Hepatocyte (in vitro differentiated cells): ENCODE results near the gene MN1. TPM values are rescaled to one million over a fixed set of nuclear protein-coding genes. Genes with fewer than 3 reads are reported as not detected.

Experiments
- DNase-seq: peaks from one replicate; pipeline ENCODE4 v3.0.0-alpha.2; 2016; ENCODE audit warnings: low spot score
- H2AFZ ChIP-seq: fragments of 200-600 bp; sonication (generic); 2 replicates; pipeline ENCODE4 v1.6.0; 2016; ENCODE audit warnings: antibody characterized with exemption, mild to moderate bottlenecking
- H3K27ac ChIP-seq: fragments of 200-600 bp; sonication (generic); 2 replicates; pipeline ENCODE4 v1.5.1; 2016; ENCODE audit warnings: mild to moderate bottlenecking
- H3K27me3 ChIP-seq: fragments of 200-600 bp; sonication (generic); 2 replicates; pipeline ENCODE4 v1.6.1; 2016
- H3K36me3 ChIP-seq: fragments of 200-600 bp; sonication (generic); replicated peaks from 2 replicates; pipeline ENCODE4 v1.5.1; 2016; ENCODE audit warnings: low read depth; ENCODE audit not compliant: insufficient read depth
- H3K4me1 ChIP-seq: fragments of 200-600 bp; sonication (generic); 2 replicates; pipeline ENCODE4 v1.5.1; 2016; ENCODE audit warnings: mild to moderate bottlenecking, moderate library complexity; ENCODE audit not compliant: insufficient read depth
- H3K4me2 ChIP-seq: fragments of 200-600 bp; sonication (generic); 2 replicates; pipeline ENCODE4 v1.6.0; 2016
- H3K4me3 ChIP-seq: fragments of 200-600 bp; sonication (generic); 2 replicates; pipeline ENCODE4 v1.5.1; 2016; ENCODE audit warnings: mild to moderate bottlenecking
- H3K79me2 ChIP-seq: fragments of 200-600 bp; sonication (generic); 2 replicates; pipeline ENCODE4 v1.6.0; 2017; ENCODE audit warnings: mild to moderate bottlenecking
- H3K9me2 ChIP-seq: fragments of 200-600 bp; sonication (generic); replicated peaks from 2 replicates; pipeline ENCODE4 v1.6.0; 2017; ENCODE audit warnings: mild to moderate bottlenecking; ENCODE audit not compliant: insufficient read depth
- H3K9me3 ChIP-seq: fragments of 200-600 bp; sonication (generic); 2 replicates; pipeline ENCODE4 v1.5.1; 2016; ENCODE audit warnings: low read depth, mild to moderate bottlenecking
- H4K20me1 ChIP-seq: fragments of 200-600 bp; sonication (generic); 2 replicates; pipeline ENCODE4 v1.6.0; 2016; ENCODE audit warnings: mild to moderate bottlenecking; ENCODE audit not compliant: insufficient read depth, poor library complexity, severe bottlenecking
- CTCF ChIP-seq: fragments of 200-600 bp; sonication (generic); IDR thresholded peaks from 2 replicates; pipeline ENCODE4 v1.5.1; 2016; ENCODE audit warnings: antibody characterized with exemption, mild to moderate bottlenecking; ENCODE audit not compliant: poor library complexity
- EZH2 ChIP-seq: fragments of 200-600 bp; sonication (generic); IDR thresholded peaks from 2 replicates; pipeline ENCODE4 v1.6.1; 2016; ENCODE audit warnings: antibody characterized with exemption, mild to moderate bottlenecking, borderline replicate concordance
- EZH2phosphoT487 ChIP-seq: fragments of 200-600 bp; sonication (generic); IDR thresholded peaks from one replicate; pipeline ENCODE4 v1.6.1; 2018; ENCODE audit warnings: antibody characterized with exemption, mild to moderate bottlenecking, low read depth, moderate library complexity; ENCODE audit not compliant: unreplicated experiment, severe bottlenecking
- WGBS: methylation state at CpG from one replicate; pipeline ENCODE4 v1.1.6; 2016; ENCODE audit warnings: low lambda C conversion rate; ENCODE audit errors: missing lambda C conversion rate; 5-methylcytosine and 5-hydroxymethylcytosine counted together
- polyA plus RNA-seq: library from polyadenylated mRNA; unstranded; fragments of >200 nt; fragmentation: Nextera tagmentation; extraction: Ambion mirVana; gene quantifications from 2 replicates; pipeline ENCODE4 v1.2.1, GENCODE V29; 2016
- total RNA-seq: library from RNA; depleted of rRNA; stranded (reverse); fragments of >200 nt; gene quantifications from 2 replicates; pipeline ENCODE4 v1.2.3, GENCODE V29; 2014

Gene MN1
- total and polyA plus RNA-seq, 2 experiments from 2014 or later, result 2.3 to 4.4 TPM

DNA sequence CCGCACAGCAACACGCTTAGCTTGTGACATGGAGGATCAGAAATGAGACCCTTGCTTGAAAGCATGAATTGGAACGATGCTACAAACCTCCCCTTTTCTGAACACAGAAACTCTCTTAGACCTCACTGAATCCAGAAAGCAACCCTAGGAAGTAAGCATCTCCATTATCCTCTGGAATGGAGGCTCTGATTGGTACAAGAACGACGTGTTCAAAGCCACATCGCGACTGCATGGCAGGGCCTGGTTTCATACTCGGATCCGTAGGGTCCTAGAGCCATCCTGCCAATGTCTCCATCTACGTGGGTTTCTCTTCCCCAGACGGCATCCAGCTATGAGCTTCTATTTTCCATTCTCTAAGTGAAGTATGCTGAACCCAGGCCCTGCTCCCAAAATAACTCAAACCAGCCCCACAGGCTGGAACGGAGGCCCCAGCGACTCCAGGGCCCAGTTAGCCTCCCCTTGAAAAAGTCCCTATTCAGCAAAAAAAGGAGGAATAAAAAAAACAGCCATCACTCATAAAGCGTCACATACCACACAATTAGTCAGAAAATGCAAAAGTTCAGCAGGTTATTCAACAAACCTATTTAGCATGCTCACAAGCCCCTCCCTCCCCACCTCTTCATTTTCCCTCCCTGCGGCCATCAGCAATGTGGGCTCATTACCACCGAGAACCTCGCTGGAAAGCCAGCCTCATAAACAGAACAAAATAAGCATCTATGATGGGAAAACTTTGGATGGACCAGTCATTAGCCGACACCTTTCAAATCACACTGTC lies 7.1 kb upstream of the MN1 start:
- Histone ChIP-seq H3K79me2 (no peaks in the 10 kb centered on the region), H3K9me3 (no peaks in the 10 kb centered on the region), H3K4me3 (no peak overlapping the region), H3K27me3 (peaks cover 18% of the 10 kb centered on the region), H3K4me2 (no peak overlapping the region), H3K27ac (no peak overlapping the region), H3K4me1 (peaks cover 11% of the 10 kb centered on the region), H3K36me3 (no peaks in the 10 kb centered on the region), H4K20me1 (no peaks in the 10 kb centered on the region), H2AFZ (no peak overlapping the region), H3K9me2 (no peaks in the 10 kb centered on the region)
- no peak for TF ChIP-seq EZH2phosphoT487
- no peak for TF ChIP-seq EZH2
- TF ChIP-seq CTCF, result no peak
- no peak for DNase-seq
- 76% methylated on average over 18 of the region's 18 CpGs for WGBS

GRCh38 chr22:27805841-27806240 lies 4.3 kb upstream of the MN1 start:
- Histone ChIP-seq H3K27ac (no peak overlapping the region), H3K36me3 (no peaks in the 10 kb centered on the region), H3K4me3 (no peak overlapping the region), H3K27me3 (peaks cover 37% of the 10 kb centered on the region), H3K79me2 (no peaks in the 10 kb centered on the region), H3K4me2 (no peak overlapping the region), H2AFZ (no peak overlapping the region), H3K9me3 (no peaks in the 10 kb centered on the region), H4K20me1 (no peaks in the 10 kb centered on the region), H3K9me2 (no peaks in the 10 kb centered on the region), H3K4me1 (peaks cover 15% of the 10 kb centered on the region)
- DNase-seq, result no peak
- 84% methylated on average over 7 of the region's 7 CpGs for WGBS
- no peak for TF ChIP-seq CTCF
- TF ChIP-seq EZH2, result no peak
- no peak for TF ChIP-seq EZH2phosphoT487

DNA sequence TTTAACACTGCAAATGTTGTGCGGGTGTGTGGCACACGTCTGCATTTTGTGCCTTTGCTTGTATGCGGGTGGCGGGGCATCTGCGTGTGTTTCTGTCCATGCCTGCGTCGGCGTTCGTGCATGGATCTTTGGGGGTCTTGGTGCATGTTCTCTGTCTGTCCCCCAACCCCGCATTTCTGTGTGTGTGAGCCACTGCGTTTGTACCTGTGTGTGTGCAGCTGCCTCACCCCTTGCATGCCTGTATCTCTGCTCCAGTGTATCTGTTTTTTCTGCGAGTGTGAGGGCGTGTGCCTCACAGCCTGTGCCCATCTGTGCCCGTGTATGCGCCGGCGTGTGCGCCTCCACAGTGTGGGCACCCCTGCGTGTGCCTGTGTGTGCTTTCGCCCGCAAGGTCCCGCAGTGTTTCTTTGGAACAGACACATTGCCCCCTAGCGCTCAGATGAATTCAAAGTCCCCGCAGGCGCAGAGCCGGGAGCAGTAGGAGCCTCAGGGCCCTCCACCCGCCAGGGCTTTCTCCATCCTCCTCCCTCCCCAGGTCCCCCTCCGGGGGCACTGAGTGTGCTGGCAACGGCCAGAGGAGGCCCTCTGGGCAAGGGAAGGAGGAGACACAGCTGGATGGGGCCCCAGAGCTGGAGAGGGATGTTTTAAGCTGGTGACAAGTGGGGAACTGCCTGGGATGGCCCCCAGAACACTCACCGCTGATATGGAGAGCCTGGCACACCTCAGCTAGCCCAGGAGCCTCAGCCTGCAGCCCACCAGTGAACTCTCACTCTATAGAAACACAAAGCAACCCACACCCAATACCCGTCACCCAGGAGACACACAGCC lies 3.1 kb upstream of the MN1 start:
- Histone ChIP-seq H3K27ac (no peak overlapping the region), H3K4me1 (peaks cover 21% of the 10 kb centered on the region), H3K79me2 (no peaks in the 10 kb centered on the region), H3K36me3 (no peaks in the 10 kb centered on the region), H2AFZ (no peak overlapping the region), H3K9me2 (no peaks in the 10 kb centered on the region), H3K9me3 (no peaks in the 10 kb centered on the region), H4K20me1 (no peaks in the 10 kb centered on the region), H3K4me3 (no peak overlapping the region), H3K27me3 (peaks cover 44% of the 10 kb centered on the region), H3K4me2 (peak overlapping the region; percentile 65)
- DNase-seq, result peak; percentile 86
- WGBS, result 27% methylated on average over 29 of the region's 31 CpGs
- TF ChIP-seq CTCF (peak; percentile 76), EZH2phosphoT487 (no peak)
